D721Med (cell line): ENCODE data around the gene JAK2.

ENCODE experiments used
- DNase-seq: peaks from one replicate; pipeline ENCODE4 v3.0.0; 2011; ENCODE audit warnings: low spot score; ENCODE audit not compliant: insufficient read length
- FAIRE-seq: peaks from 2 replicates; lab custom pipeline; 2011; peaks lifted over from hg19 to GRCh38; lab: Jason Lieb, UNC
- TF ChIP-seq, protein P1 (sequence below): IDR thresholded peaks from 2 replicates; pipeline ENCODE4 v1.5.1; 2012; ENCODE audit warnings: mild to moderate bottlenecking, control low read depth; ENCODE audit not compliant: insufficient read depth; ENCODE audit errors: missing control alignments

JAK2 gene

DNA sequence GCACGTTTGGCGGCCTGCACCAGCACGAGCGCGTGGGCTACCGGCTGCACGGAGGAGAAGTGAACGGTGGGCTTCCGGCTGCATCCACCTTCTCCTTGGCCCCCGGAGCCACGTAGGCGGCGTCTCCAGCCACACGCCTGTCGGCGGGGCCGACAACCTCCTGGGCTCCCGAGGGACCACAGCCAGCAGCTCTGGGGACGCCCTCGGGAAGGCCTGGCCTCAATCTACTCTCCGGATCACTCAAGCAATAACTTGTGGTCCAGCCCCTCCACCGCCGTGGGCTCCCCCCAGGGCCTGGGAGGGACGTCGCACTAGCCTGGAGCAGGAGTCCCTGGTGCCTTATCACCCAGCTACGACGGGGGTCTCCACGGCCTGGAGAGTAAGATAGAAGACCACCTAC lies 126.6 kb downstream of the JAK2 start:
- no peak for FAIRE-seq
- TF ChIP-seq, protein P1, sequence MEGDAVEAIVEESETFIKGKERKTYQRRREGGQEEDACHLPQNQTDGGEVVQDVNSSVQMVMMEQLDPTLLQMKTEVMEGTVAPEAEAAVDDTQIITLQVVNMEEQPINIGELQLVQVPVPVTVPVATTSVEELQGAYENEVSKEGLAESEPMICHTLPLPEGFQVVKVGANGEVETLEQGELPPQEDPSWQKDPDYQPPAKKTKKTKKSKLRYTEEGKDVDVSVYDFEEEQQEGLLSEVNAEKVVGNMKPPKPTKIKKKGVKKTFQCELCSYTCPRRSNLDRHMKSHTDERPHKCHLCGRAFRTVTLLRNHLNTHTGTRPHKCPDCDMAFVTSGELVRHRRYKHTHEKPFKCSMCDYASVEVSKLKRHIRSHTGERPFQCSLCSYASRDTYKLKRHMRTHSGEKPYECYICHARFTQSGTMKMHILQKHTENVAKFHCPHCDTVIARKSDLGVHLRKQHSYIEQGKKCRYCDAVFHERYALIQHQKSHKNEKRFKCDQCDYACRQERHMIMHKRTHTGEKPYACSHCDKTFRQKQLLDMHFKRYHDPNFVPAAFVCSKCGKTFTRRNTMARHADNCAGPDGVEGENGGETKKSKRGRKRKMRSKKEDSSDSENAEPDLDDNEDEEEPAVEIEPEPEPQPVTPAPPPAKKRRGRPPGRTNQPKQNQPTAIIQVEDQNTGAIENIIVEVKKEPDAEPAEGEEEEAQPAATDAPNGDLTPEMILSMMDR: no peak
- DNase-seq: no peak

DNA sequence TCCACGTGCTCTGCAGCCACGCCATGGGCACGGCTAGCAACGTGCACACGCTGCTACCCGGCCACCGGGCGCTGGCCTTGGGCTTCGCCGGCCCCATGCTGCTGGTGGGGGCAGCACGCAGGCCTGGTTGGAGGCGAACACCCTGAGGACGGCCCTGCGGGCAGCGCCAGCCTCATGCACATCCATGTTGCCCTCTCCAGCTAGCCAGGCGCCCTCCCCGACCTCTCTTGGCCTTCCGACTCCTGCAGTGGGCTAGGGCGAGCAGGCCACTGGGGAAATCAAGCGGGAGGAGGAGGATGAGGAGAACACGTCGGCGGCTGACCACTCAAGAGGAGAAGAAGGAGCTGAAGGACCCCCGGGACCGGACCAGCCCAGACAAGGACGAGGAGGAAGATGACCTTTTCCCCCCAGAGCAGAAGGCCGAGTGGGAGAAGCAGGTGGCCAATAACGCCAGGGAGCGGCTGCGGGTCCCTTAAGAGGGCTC lies 127.1 kb downstream of the JAK2 start:
- TF ChIP-seq, protein P1: no peak
- DNase-seq: no peak
- no peak for FAIRE-seq

DNA sequence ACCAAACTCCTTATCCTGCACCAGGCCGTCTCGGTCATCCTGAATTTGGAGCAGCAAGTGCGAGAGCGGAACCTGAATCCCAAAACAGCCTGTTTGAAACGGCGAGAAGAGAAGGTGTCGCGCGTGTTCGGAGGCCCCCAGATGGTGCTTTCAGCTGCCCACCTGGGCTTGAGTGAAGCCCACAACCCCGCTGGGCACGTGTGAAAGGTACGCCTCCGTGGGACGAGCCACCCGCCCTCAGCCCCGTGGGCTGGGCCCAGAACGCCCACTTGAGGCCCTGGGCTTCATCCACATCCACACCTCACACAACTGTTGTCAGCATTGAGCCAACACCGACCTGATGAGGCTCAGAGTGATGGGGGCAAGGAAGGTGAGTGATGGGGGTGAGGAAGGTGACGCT lies 127.6 kb downstream of the JAK2 start:
- no peak for FAIRE-seq
- no peak for DNase-seq
- TF ChIP-seq, protein P1: no peak

DNA sequence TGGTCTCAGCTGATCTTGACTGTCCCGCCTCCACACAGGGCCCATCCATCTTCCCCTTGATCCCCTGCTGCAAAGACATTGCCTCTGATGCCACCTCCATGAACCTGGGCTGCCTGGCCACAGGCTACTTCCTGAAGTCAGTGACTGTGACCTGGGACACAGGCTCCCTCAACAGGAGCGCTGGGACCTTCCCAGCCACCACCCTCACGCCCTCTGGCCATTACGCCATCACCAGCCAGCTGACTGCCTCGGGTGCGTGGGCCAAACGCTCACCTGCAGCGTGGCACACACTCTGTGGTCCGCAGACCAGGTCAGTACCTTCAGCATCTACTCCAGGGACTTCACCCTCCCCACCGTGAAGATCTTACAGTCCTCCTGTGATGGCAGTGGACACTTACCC lies 128.5 kb downstream of the JAK2 start:
- TF ChIP-seq, protein P1: no peak
- no peak for FAIRE-seq
- no peak for DNase-seq

DNA sequence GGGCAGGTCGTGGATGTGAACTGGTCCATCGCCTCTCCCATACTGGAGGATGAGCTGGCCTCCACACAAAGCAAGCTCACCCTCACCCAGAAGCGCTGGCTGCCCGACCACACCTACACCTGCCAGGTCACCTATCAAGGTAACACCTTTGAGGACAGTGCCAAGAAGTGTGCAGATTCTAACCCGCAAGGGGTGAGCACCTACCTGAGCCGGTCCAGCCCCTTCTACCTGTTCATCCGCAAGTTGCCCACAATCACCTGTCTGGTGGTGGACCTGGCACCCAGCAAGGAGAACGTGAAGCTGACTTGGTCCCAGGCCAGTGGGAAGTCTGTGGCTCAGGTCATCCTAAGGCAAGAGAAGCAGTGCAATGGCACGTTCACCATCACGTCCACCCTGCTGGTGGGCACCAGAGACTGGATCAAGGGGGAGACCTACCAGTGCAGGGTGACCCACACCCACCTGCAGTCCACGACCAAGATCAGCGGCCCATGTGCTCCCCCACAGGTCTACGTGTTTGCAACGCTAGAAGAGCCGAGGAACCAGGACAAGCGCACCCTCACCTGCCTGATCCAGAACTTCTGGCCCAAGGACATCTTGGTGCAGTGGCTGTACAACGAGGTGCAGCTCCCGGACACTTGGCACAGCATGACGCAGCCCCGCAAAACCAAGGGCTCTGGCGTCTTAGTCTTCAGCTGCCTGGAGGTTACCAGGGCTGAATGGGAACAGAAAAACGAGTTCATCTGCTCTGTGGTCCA lies 129.1 kb downstream of the JAK2 start:
- TF ChIP-seq, protein P1: no peak
- FAIRE-seq: no peak
- no peak for DNase-seq

DNA sequence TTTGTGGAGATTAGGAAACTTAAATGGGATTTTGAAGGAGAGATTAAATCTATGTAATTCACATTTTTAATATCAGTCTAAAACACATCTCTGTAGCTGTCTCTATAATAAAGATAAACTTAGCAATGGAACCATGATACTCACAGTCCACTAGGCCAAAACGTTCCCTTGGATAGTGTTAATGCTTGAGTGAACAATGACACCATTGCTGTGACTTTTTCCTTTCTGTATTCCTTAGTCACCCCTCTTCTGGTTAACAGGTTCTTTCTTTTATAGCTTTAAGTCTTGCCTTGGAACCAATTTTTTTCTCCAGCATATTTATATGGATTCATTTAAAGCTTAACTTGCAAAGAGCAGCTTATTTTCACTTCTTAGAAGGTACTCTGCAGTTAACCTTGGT lies 137.0 kb downstream of the JAK2 start:
- TF ChIP-seq, protein P1: no peak
- FAIRE-seq (no peak), DNase-seq (no peak)

DNA sequence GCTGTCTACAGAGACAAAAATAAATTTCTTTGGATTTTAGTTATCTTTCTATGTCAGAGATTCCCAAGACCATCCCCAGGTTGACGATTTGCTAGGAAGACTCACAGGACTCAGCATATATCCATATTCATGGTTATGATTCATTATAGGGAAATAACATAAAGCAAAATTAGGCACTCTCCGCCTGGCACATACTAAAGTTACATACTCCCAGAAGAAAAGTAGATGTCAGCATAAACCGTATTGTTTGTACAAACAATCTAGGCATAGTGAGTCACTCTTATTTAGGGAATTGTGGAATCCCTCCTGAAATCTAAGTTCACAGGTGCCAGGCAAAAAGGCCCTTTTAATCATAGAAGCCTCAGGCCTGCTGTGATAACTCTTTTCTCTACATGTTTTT lies 137.4 kb downstream of the JAK2 start:
- TF ChIP-seq, protein P1: no peak

More for the DNA sequence above, 137.4 kb downstream of the JAK2 start:
- no peak for FAIRE-seq
- no peak for DNase-seq
